HTR-8/SVneo (cell line): ENCODE results near the gene DLG2.

Experiments
- DNase-seq: peaks from one replicate; pipeline ENCODE4 v3.0.0; 2011; ENCODE audit warnings: low spot score, mixed read lengths; ENCODE audit not compliant: insufficient read length
- FAIRE-seq: peaks from 2 replicates; lab custom pipeline; 2011; peaks lifted over from hg19 to GRCh38; lab: Jason Lieb, UNC

Gene DLG2

GRCh38 chr11:83956119-83956697, 1670.9 kb downstream of the DLG2 start:
- FAIRE-seq, result no peak
- DNase-seq, result no peak

GRCh38 chr11:83954780-83955179, 1672.4 kb downstream of the DLG2 start:
- FAIRE-seq, result no peak

GRCh38 chr11:83951521-83951920, 1675.6 kb downstream of the DLG2 start:
- FAIRE-seq, result no peak
- no peak for DNase-seq

More at GRCh38 chr11:83954780-83955179, 1672.4 kb downstream of the DLG2 start:
- DNase-seq, result no peak

GRCh38 chr11:83948200-83948599, 1678.9 kb downstream of the DLG2 start:
- no peak for FAIRE-seq
- no peak for DNase-seq

- no peak for FAIRE-seq
These were observed 1681.2 kb downstream of the DLG2 start for GRCh38 chr11:83945976-83946375.

GRCh38 chr11:83941050-83941449, 1686.1 kb downstream of the DLG2 start:
- DNase-seq, result no peak

More at GRCh38 chr11:83945976-83946375, 1681.2 kb downstream of the DLG2 start:
- DNase-seq, result no peak

GRCh38 chr11:83938148-83938547, 1689.0 kb downstream of the DLG2 start:
- FAIRE-seq, result no peak
- no peak for DNase-seq

More at GRCh38 chr11:83941050-83941449, 1686.1 kb downstream of the DLG2 start:
- no peak for FAIRE-seq

GRCh38 chr11:83933008-83933407, 1694.1 kb downstream of the DLG2 start:
- no peak for FAIRE-seq

GRCh38 chr11:83927422-83927821, 1699.7 kb downstream of the DLG2 start:
- DNase-seq (no peak), FAIRE-seq (no peak)

More at GRCh38 chr11:83933008-83933407, 1694.1 kb downstream of the DLG2 start:
- DNase-seq, result no peak

- FAIRE-seq, result no peak
- no peak for DNase-seq
These were observed 1702.2 kb downstream of the DLG2 start for GRCh38 chr11:83924795-83925542.

- DNase-seq (no peak), FAIRE-seq (no peak)
These were observed 1703.2 kb downstream of the DLG2 start for GRCh38 chr11:83923961-83924360.

GRCh38 chr11:83922953-83923352, 1704.2 kb downstream of the DLG2 start:
- FAIRE-seq, result no peak
- DNase-seq, result no peak

GRCh38 chr11:83922318-83922717, 1704.8 kb downstream of the DLG2 start:
- DNase-seq, result no peak
- no peak for FAIRE-seq

GRCh38 chr11:83921447-83922192, 1705.5 kb downstream of the DLG2 start:
- DNase-seq (no peak), FAIRE-seq (no peak)

GRCh38 chr11:83918476-83918875, 1708.7 kb downstream of the DLG2 start:
- no peak for DNase-seq
- FAIRE-seq, result no peak

- no peak for FAIRE-seq
- DNase-seq, result no peak
These were observed 1712.1 kb downstream of the DLG2 start for GRCh38 chr11:83914995-83915394.

GRCh38 chr11:83909579-83910534, 1717.3 kb downstream of the DLG2 start:
- DNase-seq (no peak), FAIRE-seq (no peak)

GRCh38 chr11:83908298-83908856, 1718.8 kb downstream of the DLG2 start:
- FAIRE-seq, result no peak
- no peak for DNase-seq

- DNase-seq (no peak), FAIRE-seq (no peak)
These were observed 1731.6 kb downstream of the DLG2 start for GRCh38 chr11:83895516-83895915.

GRCh38 chr11:83881428-83881827, 1745.7 kb downstream of the DLG2 start:
- no peak for DNase-seq
- FAIRE-seq, result no peak
